H1 (cell line): ENCODE data around the gene KLHL40. TPM values are rescaled to one million over a fixed set of nuclear protein-coding genes. Genes with fewer than 3 reads are reported as not detected.

ENCODE experiments used
- CTCF ChIA-PET: fragments of 300-600 bp; sonication (Branson Sonifier 250); formaldehyde crosslinking; loops from one replicate; lab custom pipeline; 2021; ENCODE audit not compliant: partially characterized antibody; lab: Charles Lee
- POLR2A ChIA-PET: fragments of 300-600 bp; sonication (Branson Sonifier 250); formaldehyde crosslinking; loops from one replicate; lab custom pipeline; 2021; ENCODE audit warnings: inconsistent platforms; ENCODE audit not compliant: partially characterized antibody; lab: Charles Lee
- DNase-seq, 2 experiments: peaks; one replicate each; pipeline versions ENCODE4 v3.0.0 to v3.0.0-alpha.2; 2010 to 2022; ENCODE audit warnings: low spot score in 2 of 2, low read depth in 1 of 2, mixed read lengths in 1 of 2
- FAIRE-seq: peaks from 2 replicates; lab custom pipeline; 2011; peaks lifted over from hg19 to GRCh38; lab: Jason Lieb, UNC
- H2AFZ ChIP-seq: 2 replicates; pipeline ENCODE4 v1.8.1; 2012; ENCODE audit warnings: low read length, inconsistent platforms
- H2AK5ac ChIP-seq: 2 replicates; pipeline ENCODE4 v1.6.1; 2013; ENCODE audit warnings: low read depth, low read length
- H2BK120ac ChIP-seq: replicated peaks from 2 replicates; pipeline ENCODE3; 2013; ENCODE audit warnings: low read depth, low read length, inconsistent platforms
- H2BK12ac ChIP-seq: 2 replicates; pipeline ENCODE4 v1.6.1; 2013; ENCODE audit warnings: low read depth, low read length
- H2BK15ac ChIP-seq: 2 replicates; pipeline ENCODE4 v1.6.1; 2013; ENCODE audit warnings: low read length
- H2BK20ac ChIP-seq: 2 replicates; pipeline ENCODE4 v1.6.1; 2013; ENCODE audit warnings: low read length
- H2BK5ac ChIP-seq: 2 replicates; pipeline ENCODE4 v1.6.1; 2013; ENCODE audit warnings: low read depth, low read length
- H3K14ac ChIP-seq: 2 replicates; pipeline ENCODE4 v1.6.1; 2013; ENCODE audit warnings: inconsistent platforms; ENCODE audit not compliant: insufficient read length
- H3K18ac ChIP-seq: 2 replicates; pipeline ENCODE4 v1.6.1; 2013; ENCODE audit warnings: low read length; ENCODE audit errors: extremely low read depth
- H3K23ac ChIP-seq: 2 replicates; pipeline ENCODE4 v1.6.1; 2013; ENCODE audit warnings: inconsistent platforms; ENCODE audit not compliant: insufficient read length
- H3K23me2 ChIP-seq: 2 replicates; pipeline ENCODE4 v1.6.1; 2013; ENCODE audit warnings: low read depth, low read length
- H3K27ac ChIP-seq: 2 replicates; pipeline ENCODE4 v1.6.1; 2011; ENCODE audit warnings: low read depth, low read length, inconsistent platforms
- H3K27me3 ChIP-seq, 4 experiments: replicated peaks in 1 of 4; 1 replicate in 1 of 4; 2 replicates in 3 of 4; pipeline versions ENCODE4 v1.6.1 to v1.8.1; 2011 to 2013; ENCODE audit warnings: low read length in 3 of 4, mild to moderate bottlenecking in 3 of 4, inconsistent platforms in 2 of 4, mixed read lengths in 2 of 4, moderate library complexity in 1 of 4; ENCODE audit not compliant: control insufficient read depth in 3 of 4, insufficient read depth in 3 of 4; ENCODE audit errors: extremely low read depth in 1 of 4
- H3K36me3 ChIP-seq, 4 experiments: 2 replicates each; pipeline versions ENCODE4 v1.6.1 to v1.8.1; 2011 to 2013; ENCODE audit warnings: mild to moderate bottlenecking in 4 of 4, low read length in 3 of 4, moderate library complexity in 2 of 4, control low read depth in 1 of 4, inconsistent platforms in 1 of 4; ENCODE audit not compliant: insufficient read depth in 4 of 4, control insufficient read depth in 2 of 4
- H3K4ac ChIP-seq: replicated peaks from 2 replicates; pipeline ENCODE3; 2013; ENCODE audit warnings: low read length, low read depth, mixed read lengths, inconsistent platforms; ENCODE audit not compliant: insufficient read length
- H3K4me1 ChIP-seq, 4 experiments: replicated peaks in 1 of 4; 1 replicate in 1 of 4; 2 replicates in 3 of 4; pipeline versions ENCODE4 v1.6.1 to v1.8.1; 2011 to 2013; ENCODE audit warnings: low read length in 3 of 4, inconsistent platforms in 2 of 4, mixed read lengths in 1 of 4; ENCODE audit not compliant: insufficient read depth in 4 of 4, control insufficient read depth in 3 of 4
- H3K4me2 ChIP-seq, 2 experiments: 2 replicates each; pipeline versions ENCODE4 v1.6.1 to v1.8.1; 2011 to 2013; ENCODE audit warnings: low read depth in 2 of 2, low read length in 2 of 2, control low read depth in 1 of 2, inconsistent platforms in 1 of 2, mild to moderate bottlenecking in 1 of 2; ENCODE audit not compliant: insufficient read depth in 1 of 2
- H3K4me3 ChIP-seq, 4 experiments: fragments of 200-600, 300-600 bp in 1 of 4; sonication (generic), shearing (Covaris generic), sonication (Bioruptor Twin) in 1 of 4; 2 replicates each; pipeline versions ENCODE4 v1.5.1 to v1.8.1; 2011 to 2016; ENCODE audit warnings: low read length in 4 of 4, low read depth in 3 of 4, control low read depth in 2 of 4, inconsistent platforms in 2 of 4, mild to moderate bottlenecking in 2 of 4, mixed read lengths in 1 of 4, moderate library complexity in 1 of 4; ENCODE audit not compliant: insufficient read depth in 2 of 4; ENCODE audit errors: extremely low read depth in 1 of 4
- H3K56ac ChIP-seq: replicated peaks from 2 replicates; pipeline ENCODE3; 2013; ENCODE audit warnings: low read depth, mild to moderate bottlenecking, mixed read lengths, low read length, inconsistent platforms; ENCODE audit not compliant: insufficient read length
- H3K79me1 ChIP-seq: 2 replicates; pipeline ENCODE4 v1.6.1; 2013; ENCODE audit warnings: low read depth, low read length, control low read depth
- H3K79me2 ChIP-seq, 2 experiments: 2 replicates each; pipeline versions ENCODE4 v1.6.1 to v1.8.1; 2012 to 2013; ENCODE audit warnings: low read length in 2 of 2, mild to moderate bottlenecking in 2 of 2, inconsistent platforms in 1 of 2; ENCODE audit not compliant: insufficient read depth in 2 of 2, control insufficient read depth in 1 of 2
- H3K9ac ChIP-seq, 4 experiments: replicated peaks in 1 of 4; 1 replicate in 1 of 4; 2 replicates in 3 of 4; pipeline versions ENCODE4 v1.6.1 to v1.8.1; 2011 to 2013; ENCODE audit warnings: low read depth in 3 of 4, low read length in 3 of 4, control low read depth in 2 of 4, mild to moderate bottlenecking in 2 of 4, moderate library complexity in 2 of 4, inconsistent platforms in 1 of 4; ENCODE audit errors: extremely low read depth in 1 of 4
- H3K9me3 ChIP-seq, 2 experiments: 2 replicates each; pipeline versions ENCODE4 v1.6.1 to v1.8.1; 2012 to 2013; ENCODE audit warnings: mild to moderate bottlenecking in 2 of 2, moderate library complexity in 2 of 2, control low read depth in 1 of 2, inconsistent platforms in 1 of 2, low read depth in 1 of 2, low read length in 1 of 2, mixed read lengths in 1 of 2; ENCODE audit not compliant: insufficient read depth in 2 of 2
- H4K20me1 ChIP-seq, 2 experiments: replicated peaks in 1 of 2; 2 replicates each; pipeline versions ENCODE3 to v1.8.1; 2011 to 2013; ENCODE audit warnings: inconsistent platforms in 2 of 2, low read length in 2 of 2, mild to moderate bottlenecking in 1 of 2; ENCODE audit not compliant: insufficient read depth in 2 of 2, control insufficient read depth in 1 of 2
- H4K5ac ChIP-seq: 2 replicates; pipeline ENCODE4 v1.6.1; 2013; ENCODE audit warnings: low read length, low read depth, mixed read lengths, inconsistent platforms; ENCODE audit not compliant: insufficient read length
- H4K8ac ChIP-seq: 2 replicates; pipeline ENCODE4 v1.8.0; 2013; ENCODE audit warnings: mild to moderate bottlenecking, moderate library complexity, low read length, inconsistent platforms; ENCODE audit not compliant: insufficient read depth; ENCODE audit errors: extremely low read depth
- H4K91ac ChIP-seq: replicated peaks from 2 replicates; pipeline ENCODE3; 2013; ENCODE audit warnings: low read length, mixed read lengths, inconsistent platforms; ENCODE audit not compliant: insufficient read length
- FOSL1 ChIP-seq: IDR thresholded peaks from 2 replicates; pipeline ENCODE4 v1.6.1; 2011; ENCODE audit warnings: mild to moderate bottlenecking, low read depth, low read length, moderate library complexity; ENCODE audit not compliant: insufficient read depth
- GABPA ChIP-seq: IDR thresholded peaks from 2 replicates; pipeline ENCODE4 v1.6.1; 2011; ENCODE audit warnings: mild to moderate bottlenecking, low read length, moderate library complexity, borderline replicate concordance; ENCODE audit not compliant: insufficient read depth
- JUN ChIP-seq: IDR thresholded peaks from 2 replicates; pipeline ENCODE4 v1.6.1; 2011; ENCODE audit warnings: low read depth, mild to moderate bottlenecking, improper control_type of control experiment, low read length
- KDM5A ChIP-seq: fragments of 200-600 bp; IDR thresholded peaks from 2 replicates; pipeline ENCODE4 v1.7.1; 2012; ENCODE audit warnings: mild to moderate bottlenecking, low read length, inconsistent platforms, mixed read lengths
- MAFK ChIP-seq: IDR thresholded peaks from 2 replicates; pipeline ENCODE4 v1.6.1; 2012; ENCODE audit warnings: low read depth, mild to moderate bottlenecking, improper control_type of control experiment, low read length
- NANOG ChIP-seq: IDR thresholded peaks from 2 replicates; pipeline ENCODE4 v1.6.1; 2011; ENCODE audit warnings: low read length, low read depth, mild to moderate bottlenecking, inconsistent platforms; ENCODE audit not compliant: insufficient read depth, poor library complexity, severe bottlenecking
- POLR2AphosphoS5 ChIP-seq: IDR thresholded peaks from 2 replicates; pipeline ENCODE4 v1.6.1; 2011; ENCODE audit warnings: low read depth, low read length
- WGBS, 2 experiments: shearing (Covaris generic) in 1 of 2; methylation state at CpG; one replicate each; pipeline versions ENCODE4 v1.1.6 to v1.1.7; 2013 to 2015; ENCODE audit warnings: low lambda C conversion rate in 2 of 2, mixed read lengths in 2 of 2, inconsistent platforms in 1 of 2, low coverage in 1 of 2, missing lambda C conversion rate in 1 of 2; ENCODE audit not compliant: insufficient replicate concordance in 2 of 2, insufficient coverage in 1 of 2, insufficient read length in 1 of 2; ENCODE audit errors: extremely low coverage in 1 of 2, missing lambda C conversion rate in 1 of 2; 5-methylcytosine and 5-hydroxymethylcytosine counted together
- polyA plus RNA-seq, 7 experiments: library from polyadenylated mRNA; depleted of rRNA in 3 of 7; stranded (reverse) in 5 of 7; unstranded in 2 of 7; fragments of >200 nt in 5 of 7; fragments of 200-250 nt in 2 of 7; gene quantifications; 1 replicate in 5 of 7; 2 replicates in 1 of 7; 4 replicates in 1 of 7; pipeline versions ENCODE4 v1.2.1 to v1.2.3, GENCODE V29; 2011 to 2013; ENCODE audit warnings: missing spikeins in 2 of 7, mixed read lengths in 2 of 7
- total RNA-seq: library from RNA; stranded (reverse); fragmentation: NEBNext Ultra II Directional; extraction: Animal tissue kit (Norgen Biotek cat#: 25700); gene quantifications from 2 replicates; pipeline ENCODE4 v1.2.1, GENCODE V29; 2021

The KLHL40 gene
- total and polyA plus RNA-seq, 2 of the 8 experiments (the other 6 are each of a cell fraction or from before 2014, with no cell fraction given), result 0.02 TPM; not detected in 1

DNA sequence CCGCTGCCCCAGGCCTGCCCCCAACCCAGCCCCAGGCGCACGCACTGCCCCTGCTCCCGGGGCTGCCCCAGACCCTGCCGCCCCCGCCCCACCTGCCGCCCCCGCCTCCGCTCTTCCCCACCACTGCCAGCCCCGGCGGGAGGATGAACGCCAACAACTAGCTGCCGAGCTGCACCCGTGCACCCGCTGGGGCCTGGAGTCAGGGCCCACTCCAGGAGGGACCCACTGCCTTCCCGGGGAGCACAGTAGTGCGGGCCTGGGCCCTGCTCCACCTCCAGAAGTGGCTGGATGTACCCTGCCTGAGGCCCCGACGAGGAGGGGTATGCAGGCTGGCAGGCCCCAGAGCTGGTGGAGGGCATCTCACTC lies 20.9 kb upstream of the KLHL40 start:
- H3K79me1 ChIP-seq, result no peaks in the 10 kb centered on the region
- H3K27me3 ChIP-seq, result peaks cover 0 to 2% (median 0%) of the 10 kb centered on the region in 4 experiments; a peak in 1 of 7 replicates
- no peak overlapping the region for H3K4me3 ChIP-seq
- no peak overlapping the region for H3K14ac ChIP-seq
- peaks cover 0 to 7% (median 0%) of the 10 kb centered on the region in 4 experiments; a peak in 2 of 7 replicates for H3K4me1 ChIP-seq
- no peak overlapping the region for H3K18ac ChIP-seq
- POLR2A ChIA-PET, result interaction anchor here (3.1 kb wide), 1 partner anchor 12 kb away, joined by 10 read pairs; no protein-coding TSS in a partner anchor
- no peaks in the 10 kb centered on the region for H3K9me3 ChIP-seq
- no peak overlapping the region for H3K9ac ChIP-seq
- H2AK5ac ChIP-seq, result no peak overlapping the region
- no peaks in the 10 kb centered on the region for H3K23me2 ChIP-seq
- TF ChIP-seq MAFK, result no peak
- TF ChIP-seq JUN, result no peak
- no peak for TF ChIP-seq FOSL1
- TF ChIP-seq KDM5A, result no peak
- TF ChIP-seq NANOG, result no peak
- TF ChIP-seq GABPA, result no peak
- no peak for TF ChIP-seq POLR2AphosphoS5
- H2BK5ac ChIP-seq, result no peak overlapping the region
- no peak for FAIRE-seq
- no peak overlapping the region for H3K56ac ChIP-seq
- H3K27ac ChIP-seq, result no peak overlapping the region
- H4K20me1 ChIP-seq, result peaks cover 0 to 4% of the 10 kb centered on the region in 2 experiments
- H3K4ac ChIP-seq, result no peak overlapping the region
- H2BK12ac ChIP-seq, result no peak overlapping the region
- CTCF ChIA-PET, result interaction anchor here (0.8 to 1.7 kb wide), 5 partner anchors 47 to 127 kb away, joined by 3 to 4 read pairs (median 4); no protein-coding TSS in a partner anchor
- no peak overlapping the region for H4K5ac ChIP-seq
- no peak overlapping the region for H4K91ac ChIP-seq
- H3K23ac ChIP-seq, result no peak overlapping the region
- no peak overlapping the region for H2BK20ac ChIP-seq
- no peak overlapping the region for H2BK120ac ChIP-seq
- H3K4me2 ChIP-seq, result no peak overlapping the region
- H3K79me2 ChIP-seq, result no peaks in the 10 kb centered on the region
- WGBS, 2 experiments, result 90% methylated on average over 4 of the region's 19 CpGs; no CpG with 5 or more reads in 1 of the 2 experiments
- no peaks in the 10 kb centered on the region for H3K36me3 ChIP-seq
- no peak overlapping the region for H2AFZ ChIP-seq
- no peak overlapping the region for H2BK15ac ChIP-seq
- no peak overlapping the region for H4K8ac ChIP-seq
- DNase-seq, result no peak
